IgD-negative memory B cell (primary cell): ENCODE measurements around the gene XPR1. TPM values are rescaled to one million over a fixed set of nuclear protein-coding genes. Genes with fewer than 3 reads are reported as not detected.

Source experiments
- H3K27ac Mint-ChIP-seq, 3 donors: one replicate each; pipeline ENCODE4 v1.8.0; 2020 to 2022; ENCODE audit warnings: mild to moderate bottlenecking in 3 of 3, mixed read lengths in 3 of 3, moderate library complexity in 1 of 3
- H3K27me3 Mint-ChIP-seq: one replicate; pipeline ENCODE4 v1.8.0; 2021; ENCODE audit warnings: mixed read lengths
- H3K36me3 Mint-ChIP-seq: one replicate; pipeline ENCODE4 v1.8.0; 2020; ENCODE audit warnings: mild to moderate bottlenecking, mixed read lengths
- H3K4me1 Mint-ChIP-seq, 3 donors: one replicate each; pipeline ENCODE4 v1.8.0; 2020 to 2022; ENCODE audit warnings: mixed read lengths in 3 of 3, mild to moderate bottlenecking in 1 of 3
- H3K4me3 Mint-ChIP-seq, 4 donors: one replicate each; pipeline ENCODE4 v1.8.0; 2020 to 2022; ENCODE audit warnings: mild to moderate bottlenecking in 4 of 4, mixed read lengths in 4 of 4, moderate library complexity in 3 of 4
- H3K9me3 Mint-ChIP-seq, 3 donors: one replicate each; pipeline ENCODE4 v1.8.0; 2020 to 2021; ENCODE audit warnings: mixed read lengths in 3 of 3, mild to moderate bottlenecking in 1 of 3
- polyA plus RNA-seq: library from polyadenylated mRNA; unstranded; fragments of 300-500 nt; fragmentation: Illumina TruSeq; gene quantifications from one replicate; pipeline ENCODE4 v1.2.3, GENCODE V29; 2021

The XPR1 gene
- polyA plus RNA-seq, 1 donor from 2014 or later = 5.7 TPM

DNA sequence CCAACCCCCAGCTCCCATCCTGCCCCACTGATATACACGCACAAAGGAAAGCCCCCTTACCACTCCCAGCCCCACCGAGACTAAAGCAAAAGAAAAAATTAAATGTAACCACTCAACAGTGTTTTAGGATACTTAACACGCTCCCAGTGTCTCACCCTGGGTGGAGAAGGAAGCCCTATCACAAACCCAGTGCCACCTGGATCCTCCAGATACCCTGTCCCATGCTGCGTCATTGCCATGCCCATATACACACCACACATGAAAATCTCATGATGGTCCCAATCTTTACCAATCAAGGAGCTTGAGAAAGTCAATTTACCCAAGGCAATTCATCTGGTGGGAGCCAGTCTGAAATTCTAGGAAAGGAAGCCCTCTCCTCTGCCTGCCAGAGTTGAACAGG is 292.1 kb downstream of the XPR1 start:
- H3K9me3 Mint-ChIP-seq = peaks cover 0 to 3% (median 0%) of the 10 kb centered on the region in 3 donors
- peaks cover 15% of the 10 kb centered on the region for H3K27me3 Mint-ChIP-seq
- H3K27ac Mint-ChIP-seq = no peak overlapping the region
- no peaks in the 10 kb centered on the region for H3K36me3 Mint-ChIP-seq
- H3K4me1 Mint-ChIP-seq = no peaks in the 10 kb centered on the region
- H3K4me3 Mint-ChIP-seq = no peak overlapping the region

DNA sequence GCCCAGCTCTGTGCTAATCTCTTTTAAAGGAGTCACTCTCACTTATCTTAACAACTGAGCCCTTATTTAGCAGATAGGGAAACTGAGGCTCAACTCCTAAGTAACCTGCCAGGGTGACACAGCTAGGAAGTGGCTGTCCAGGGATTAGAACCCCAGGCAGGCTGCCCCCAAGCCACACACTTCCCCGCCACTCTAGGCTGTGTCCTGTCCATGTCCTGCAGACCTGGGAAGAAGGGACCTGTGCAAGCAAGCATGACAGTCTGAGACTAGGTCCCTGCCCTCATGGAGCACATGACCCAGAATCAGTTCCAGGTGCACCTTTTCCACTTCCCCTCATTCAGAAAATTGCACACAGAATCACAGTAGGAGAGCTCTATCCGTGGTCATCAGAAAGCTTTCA is 293.1 kb downstream of the XPR1 start:
- H3K9me3 Mint-ChIP-seq = peaks cover 0 to 3% (median 0%) of the 10 kb centered on the region in 3 donors
- H3K36me3 Mint-ChIP-seq = no peaks in the 10 kb centered on the region
- H3K27me3 Mint-ChIP-seq = peaks cover 15% of the 10 kb centered on the region
- no peak overlapping the region for H3K27ac Mint-ChIP-seq
- no peak overlapping the region for H3K4me3 Mint-ChIP-seq
- H3K4me1 Mint-ChIP-seq = no peaks in the 10 kb centered on the region

DNA sequence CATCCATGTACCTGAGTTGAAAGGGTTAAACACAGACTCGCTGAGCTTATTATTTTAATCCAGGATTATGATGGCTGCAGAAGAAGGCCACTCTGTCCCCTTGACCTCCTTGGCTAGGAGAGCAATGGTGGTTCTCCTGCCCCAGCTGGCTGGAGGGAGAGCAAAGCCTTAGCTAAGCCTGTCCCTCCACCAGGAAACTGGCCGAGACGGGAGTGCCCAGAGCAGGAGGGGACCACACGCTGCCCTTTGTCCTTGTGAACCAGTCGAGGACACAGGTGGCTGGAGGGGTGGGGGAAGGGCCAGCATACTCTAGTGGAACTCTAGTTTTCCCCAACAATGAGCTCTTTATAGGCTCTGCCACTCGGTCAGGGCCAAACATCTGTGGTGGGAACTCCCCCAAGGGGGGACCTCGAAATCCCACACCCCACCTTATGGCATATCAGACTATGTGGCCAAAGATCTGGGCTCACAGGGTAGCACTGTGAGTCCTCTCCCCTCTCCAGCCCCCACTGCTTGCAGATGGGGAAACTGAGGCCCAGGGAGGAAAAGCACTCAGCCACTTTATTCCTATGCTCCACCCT is 293.7 kb downstream of the XPR1 start:
- no peaks in the 10 kb centered on the region for H3K4me1 Mint-ChIP-seq
- peaks cover 0 to 3% (median 0%) of the 10 kb centered on the region in 3 donors for H3K9me3 Mint-ChIP-seq
- H3K27me3 Mint-ChIP-seq = peaks cover 15% of the 10 kb centered on the region
- H3K36me3 Mint-ChIP-seq = no peaks in the 10 kb centered on the region
- no peak overlapping the region for H3K4me3 Mint-ChIP-seq
- no peak overlapping the region for H3K27ac Mint-ChIP-seq

DNA sequence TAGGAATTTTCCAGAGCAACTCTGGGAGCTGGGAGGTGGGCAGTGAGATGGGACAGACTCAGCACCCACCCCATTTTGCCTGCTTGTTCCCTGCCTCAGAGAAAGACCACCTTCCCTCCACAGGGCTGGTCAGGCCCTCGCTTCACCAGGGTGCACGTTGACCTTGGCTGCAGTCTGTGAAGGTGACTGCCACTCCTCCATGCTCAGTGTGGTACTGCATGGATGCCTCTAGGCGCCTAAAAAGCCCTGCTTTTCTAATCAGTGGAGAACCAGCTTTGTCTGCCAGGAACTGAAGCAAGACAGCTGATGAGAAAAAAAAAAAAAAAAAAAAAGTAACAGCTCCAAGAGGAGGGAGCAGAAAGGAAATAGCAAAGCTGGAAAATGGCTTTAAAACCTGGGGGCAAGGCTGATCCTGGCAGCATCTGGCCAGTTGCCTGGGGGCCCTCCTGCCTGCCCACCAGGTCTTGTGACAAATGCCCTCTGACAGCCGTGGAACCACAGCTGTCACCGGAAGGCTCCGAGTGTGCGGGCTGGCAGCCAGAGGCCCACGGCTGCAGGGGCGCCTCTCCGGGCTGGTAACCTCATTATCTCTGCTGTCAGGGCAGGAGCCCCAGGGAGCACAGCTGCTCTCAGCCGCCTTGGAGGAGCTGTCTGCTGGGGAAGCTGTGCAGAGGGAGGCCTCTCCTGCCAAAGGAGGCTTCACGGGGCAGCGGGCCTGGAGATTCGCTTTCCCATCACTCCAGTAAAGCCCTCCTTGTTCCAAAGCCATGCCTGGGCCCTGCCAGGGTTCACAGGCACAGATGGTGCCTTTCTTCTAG is 294.6 kb downstream of the XPR1 start:
- Mint-ChIP-seq H3K4me1 (no peaks in the 10 kb centered on the region), H3K27me3 (peaks cover 15% of the 10 kb centered on the region), H3K4me3 (no peak overlapping the region), H3K9me3 (peaks cover 0 to 3% (median 0%) of the 10 kb centered on the region in 3 donors), H3K27ac (no peak overlapping the region), H3K36me3 (no peaks in the 10 kb centered on the region)

DNA sequence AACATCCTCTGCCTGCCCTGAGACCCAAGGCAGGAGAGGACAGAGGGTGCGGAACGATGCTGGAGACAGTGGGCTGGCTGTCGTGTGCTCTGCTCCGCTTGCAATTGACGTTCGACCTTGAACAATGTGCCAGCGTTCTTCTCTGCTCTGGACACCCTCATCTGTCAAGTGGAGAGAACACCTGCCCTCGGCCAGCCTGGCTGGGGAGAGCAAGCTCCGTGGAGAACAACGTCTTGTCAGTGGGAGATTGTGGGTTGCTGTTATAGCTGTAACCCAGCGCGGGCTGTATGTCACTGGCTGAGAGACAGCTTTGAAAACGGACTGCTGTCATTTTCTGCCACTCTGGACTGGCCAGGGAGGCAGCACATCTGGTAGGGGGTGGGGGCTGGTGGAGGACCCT is 295.5 kb downstream of the XPR1 start:
- Mint-ChIP-seq H3K4me1 (no peaks in the 10 kb centered on the region), H3K27ac (no peak overlapping the region), H3K27me3 (peaks cover 15% of the 10 kb centered on the region), H3K9me3 (no peaks in the 10 kb centered on the region), H3K4me3 (no peak overlapping the region), H3K36me3 (no peaks in the 10 kb centered on the region)

DNA sequence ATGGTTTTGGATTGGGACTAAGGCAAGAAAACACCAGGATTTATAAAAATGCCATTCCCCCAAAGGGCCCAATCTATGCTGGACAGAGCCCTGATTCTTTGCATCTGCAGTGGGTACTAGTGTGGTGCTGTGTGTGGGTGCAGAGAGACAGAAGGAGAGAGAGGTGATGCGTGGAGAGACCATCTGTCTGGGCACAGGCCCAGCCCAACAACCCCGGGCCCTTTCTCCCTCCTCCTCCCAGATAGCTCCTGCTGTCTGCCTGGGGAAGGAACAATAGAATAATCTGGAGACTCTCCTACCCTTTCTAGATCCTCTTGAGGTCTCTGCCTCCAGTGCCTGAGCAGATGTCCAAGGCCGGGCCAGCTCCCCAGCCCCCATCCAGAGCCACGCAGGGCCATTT is 296.0 kb downstream of the XPR1 start:
- Mint-ChIP-seq H3K27me3 (peaks cover 12% of the 10 kb centered on the region), H3K27ac (no peak overlapping the region), H3K4me1 (no peaks in the 10 kb centered on the region), H3K4me3 (no peak overlapping the region), H3K9me3 (no peaks in the 10 kb centered on the region), H3K36me3 (no peaks in the 10 kb centered on the region)

DNA sequence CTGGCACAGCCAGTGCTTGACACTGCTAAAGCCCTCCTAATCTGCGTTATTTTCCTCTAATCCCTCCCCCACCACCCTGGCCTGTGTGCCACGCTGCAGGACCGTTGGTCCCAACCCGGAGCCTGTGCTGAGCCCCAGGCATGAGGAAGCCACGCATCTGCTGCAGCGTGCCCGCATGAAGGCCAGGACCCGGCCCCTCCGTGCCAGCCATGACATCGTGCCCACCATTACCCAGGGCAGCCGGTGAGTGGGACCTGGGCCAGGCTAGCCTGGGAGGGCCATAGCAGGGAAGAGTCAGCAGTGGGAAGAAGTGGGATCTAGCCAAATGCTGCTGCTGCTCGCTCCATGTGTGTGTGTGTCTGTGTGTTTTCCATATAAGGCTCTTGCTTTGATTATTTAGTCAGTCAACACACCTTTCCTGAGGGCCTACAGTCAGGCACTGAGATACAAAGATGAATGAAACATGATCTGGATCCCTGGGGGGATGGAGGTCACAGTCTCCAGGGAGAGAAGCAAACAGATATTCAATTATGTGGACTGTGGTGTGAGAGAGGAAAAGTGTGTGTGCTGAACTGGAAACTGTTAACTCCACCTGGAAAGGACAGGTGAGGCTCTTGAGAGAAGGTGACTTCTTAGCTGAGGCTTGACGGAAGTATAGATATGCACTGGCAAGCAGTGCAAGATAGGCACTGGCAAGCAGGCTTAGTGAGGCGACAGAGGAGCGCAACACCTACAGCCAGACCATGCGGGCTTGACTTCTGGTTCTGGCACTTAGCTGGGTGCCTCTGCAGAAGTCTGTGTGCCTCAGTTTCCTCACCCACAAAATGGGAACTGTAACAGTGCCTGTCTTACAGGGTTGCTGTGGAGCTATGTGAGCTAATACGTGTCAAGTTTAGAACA is 296.8 kb downstream of the XPR1 start:
- no peak overlapping the region for H3K27ac Mint-ChIP-seq
- H3K36me3 Mint-ChIP-seq = no peaks in the 10 kb centered on the region
- H3K4me3 Mint-ChIP-seq = no peak overlapping the region
- no peaks in the 10 kb centered on the region for H3K4me1 Mint-ChIP-seq
- peaks cover 8% of the 10 kb centered on the region for H3K27me3 Mint-ChIP-seq
- H3K9me3 Mint-ChIP-seq = no peaks in the 10 kb centered on the region

DNA sequence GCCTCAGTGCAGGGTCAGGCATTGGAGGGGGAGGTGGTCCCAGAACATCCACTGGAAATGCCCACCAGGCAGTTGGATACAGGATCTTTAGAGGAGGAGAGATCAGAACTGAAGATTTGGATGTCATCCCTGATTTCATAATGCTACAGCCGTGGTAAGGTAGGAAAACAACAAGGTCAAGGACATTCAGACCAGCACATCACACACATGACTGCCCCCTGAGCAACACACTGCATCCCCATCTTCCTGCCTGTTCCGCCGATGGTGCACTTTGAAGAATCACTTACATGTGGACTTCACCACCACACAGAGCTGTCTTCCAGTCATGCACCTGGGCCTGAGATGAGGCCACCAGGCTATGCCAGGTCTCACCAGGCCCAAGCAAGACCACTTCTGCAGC is 297.6 kb downstream of the XPR1 start:
- no peak overlapping the region for H3K27ac Mint-ChIP-seq

DNA sequence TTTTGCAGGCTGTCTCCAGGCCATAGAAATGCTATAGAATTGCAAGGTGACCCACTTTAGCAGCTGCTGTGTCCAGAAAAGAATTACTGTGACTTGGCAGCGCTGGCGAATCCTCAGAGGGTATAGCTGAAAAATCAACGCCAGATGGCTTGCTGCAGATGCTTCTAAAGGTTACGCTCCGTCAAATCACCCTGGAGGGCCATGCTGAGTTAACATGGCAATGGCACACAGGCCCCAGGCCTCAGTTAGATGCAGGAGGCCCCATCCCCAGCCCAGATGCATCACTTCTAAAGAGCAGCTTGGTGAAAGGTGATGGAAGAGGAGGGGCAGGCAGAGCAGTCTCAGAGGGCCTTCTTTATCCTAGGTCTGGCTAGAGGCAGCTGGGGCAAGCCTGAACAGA is 298.9 kb downstream of the XPR1 start:
- Mint-ChIP-seq H3K4me1 (peaks cover 2 to 5% (median 3%) of the 10 kb centered on the region in 3 donors), H3K27ac (peak overlapping the region in 1 of 3 donors; percentile 44), H3K4me3 (no peak overlapping the region), H3K36me3 (no peaks in the 10 kb centered on the region), H3K27me3 (peaks cover 2% of the 10 kb centered on the region), H3K9me3 (no peaks in the 10 kb centered on the region)

More for the DNA sequence above, 297.6 kb downstream of the XPR1 start:
- Mint-ChIP-seq H3K4me1 (peaks cover 0 to under 1% (median under 1%) of the 10 kb centered on the region in 3 donors), H3K4me3 (no peak overlapping the region), H3K9me3 (no peaks in the 10 kb centered on the region), H3K27me3 (peaks cover 4% of the 10 kb centered on the region), H3K36me3 (no peaks in the 10 kb centered on the region)

DNA sequence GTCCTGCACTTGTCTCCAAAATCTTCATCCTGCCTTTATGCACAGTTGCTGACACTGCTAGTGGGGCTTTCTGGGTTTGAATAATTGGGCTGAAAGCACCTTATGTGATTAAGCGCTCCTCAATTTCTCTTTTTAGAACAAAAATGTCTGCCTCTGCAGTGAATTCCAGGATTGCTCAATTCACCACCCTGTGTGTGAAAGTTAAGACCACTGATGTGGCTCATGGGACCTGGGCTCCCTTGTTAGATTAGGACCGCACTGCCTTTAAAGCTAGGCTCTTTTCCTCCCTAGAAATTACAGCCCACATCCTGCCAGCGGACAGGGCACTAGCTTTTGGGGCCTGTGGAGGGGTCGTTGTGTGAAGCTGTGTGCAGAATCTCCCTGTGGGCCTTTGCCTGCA is 299.7 kb downstream of the XPR1 start:
- Mint-ChIP-seq H3K4me1 (peaks cover 2 to 5% (median 3%) of the 10 kb centered on the region in 3 donors), H3K36me3 (no peaks in the 10 kb centered on the region), H3K4me3 (no peak overlapping the region), H3K27ac (no peak overlapping the region), H3K9me3 (no peaks in the 10 kb centered on the region), H3K27me3 (peaks cover 2% of the 10 kb centered on the region)

DNA sequence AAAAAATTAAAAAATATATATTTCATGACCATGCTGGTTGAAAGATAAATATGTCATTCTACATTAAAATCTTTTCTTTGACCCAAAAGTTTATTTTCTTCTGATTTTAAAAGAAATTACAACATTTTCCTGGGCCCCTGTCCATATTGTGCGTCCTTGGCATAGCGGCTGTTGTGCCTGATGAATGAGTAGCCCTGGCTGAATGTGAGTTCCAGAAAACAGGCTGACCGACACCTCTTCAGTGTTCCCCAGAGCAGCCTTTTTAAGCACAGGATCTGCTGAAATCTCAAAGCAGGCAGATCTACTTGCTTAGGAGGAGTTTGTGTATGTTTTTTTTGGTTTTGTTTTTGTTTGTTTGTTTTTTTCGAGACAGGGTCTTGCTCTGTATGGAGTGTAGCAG is 300.6 kb downstream of the XPR1 start:
- no peak overlapping the region for H3K4me3 Mint-ChIP-seq
- peaks cover 2% of the 10 kb centered on the region for H3K27me3 Mint-ChIP-seq
- H3K27ac Mint-ChIP-seq = no peak overlapping the region
- no peaks in the 10 kb centered on the region for H3K36me3 Mint-ChIP-seq
- H3K9me3 Mint-ChIP-seq = no peaks in the 10 kb centered on the region
- peaks cover 2 to 5% (median 3%) of the 10 kb centered on the region in 3 donors for H3K4me1 Mint-ChIP-seq

DNA sequence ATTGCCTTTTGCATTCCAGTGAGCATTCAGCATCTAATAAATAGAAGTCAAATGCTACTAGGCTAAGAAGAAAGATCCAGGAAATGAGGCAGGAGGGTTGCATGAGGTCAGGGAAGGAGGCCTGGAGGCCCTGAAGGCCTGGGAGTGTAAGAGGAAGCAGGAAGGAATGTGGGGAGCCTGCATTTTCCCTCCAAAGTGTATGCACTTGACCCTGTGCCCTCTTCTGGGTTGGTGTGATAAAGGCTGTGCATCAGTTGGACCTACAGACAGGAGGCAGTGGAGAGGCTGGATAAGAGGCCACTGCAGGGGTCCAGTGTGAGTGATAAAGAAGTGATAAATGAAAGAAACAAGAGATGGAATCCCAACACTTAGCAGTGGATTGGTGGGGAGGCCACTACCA is 301.3 kb downstream of the XPR1 start:
- Mint-ChIP-seq H3K27me3 (peaks cover 2% of the 10 kb centered on the region), H3K36me3 (no peaks in the 10 kb centered on the region), H3K4me3 (no peak overlapping the region), H3K27ac (no peak overlapping the region), H3K9me3 (no peaks in the 10 kb centered on the region), H3K4me1 (peaks cover 2 to 5% (median 3%) of the 10 kb centered on the region in 3 donors)

DNA sequence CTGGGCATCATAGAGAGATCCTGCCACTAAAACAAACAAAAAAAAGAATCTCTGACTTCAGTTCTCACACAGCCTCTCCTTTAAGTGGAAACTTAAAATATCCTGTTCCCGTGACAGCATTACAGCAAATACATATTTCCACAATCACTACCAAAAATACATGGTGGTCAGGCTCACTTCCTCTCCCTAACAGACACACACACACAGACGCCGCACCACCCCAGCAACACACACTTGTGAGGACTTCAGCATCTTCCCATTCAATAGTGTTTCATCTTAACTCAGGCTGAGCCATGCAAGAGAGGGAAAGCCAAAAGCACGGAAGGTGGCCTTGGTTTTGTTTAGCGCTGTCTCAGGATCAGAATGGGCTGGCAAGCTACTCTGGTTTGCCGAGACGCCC is 302.7 kb downstream of the XPR1 start:
- H3K27me3 Mint-ChIP-seq = peaks cover 4% of the 10 kb centered on the region
- H3K36me3 Mint-ChIP-seq = no peaks in the 10 kb centered on the region
- H3K4me1 Mint-ChIP-seq = peaks cover 2 to 5% (median 3%) of the 10 kb centered on the region in 3 donors
- no peak overlapping the region for H3K4me3 Mint-ChIP-seq
- H3K9me3 Mint-ChIP-seq = no peaks in the 10 kb centered on the region
- no peak overlapping the region for H3K27ac Mint-ChIP-seq

DNA sequence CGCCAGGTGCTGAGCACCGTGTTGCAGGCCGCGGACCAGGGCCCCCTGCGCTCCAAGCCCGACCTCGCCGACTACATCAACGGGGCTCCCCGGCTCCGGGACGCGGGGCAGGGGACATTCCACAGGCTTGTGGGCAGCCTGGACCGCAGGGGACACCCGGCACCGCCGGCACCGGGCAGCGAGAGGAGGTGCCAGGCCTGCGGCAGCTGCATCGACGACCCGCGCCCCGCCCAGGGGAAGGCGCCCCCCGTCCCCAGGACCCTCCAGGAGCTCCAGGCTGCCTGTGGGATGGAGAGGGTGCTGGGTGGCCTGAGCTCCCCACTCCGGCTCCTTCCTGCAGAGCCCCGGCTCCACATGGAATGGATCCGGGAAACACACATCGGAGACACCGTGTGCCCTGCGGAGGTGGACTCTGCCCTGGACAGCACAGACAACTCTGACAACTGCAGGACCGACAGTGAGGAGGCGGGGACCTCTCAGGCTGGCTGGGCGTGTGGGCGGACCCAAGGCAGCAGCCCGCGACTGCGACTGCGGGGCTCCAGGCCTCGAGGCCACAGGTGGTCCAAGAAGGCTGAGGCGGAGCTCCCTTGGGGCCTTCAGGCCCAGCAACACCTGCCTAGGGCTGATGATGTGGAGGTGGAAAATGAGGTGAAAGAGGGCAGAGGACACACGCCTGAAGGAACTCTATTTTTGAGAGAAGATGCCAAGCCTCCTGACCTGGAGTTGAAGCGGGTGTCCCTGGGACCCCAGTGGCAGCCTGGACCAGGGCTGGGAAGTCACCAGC is 303.7 kb downstream of the XPR1 start:
- Mint-ChIP-seq H3K27me3 (peaks cover 4% of the 10 kb centered on the region), H3K36me3 (no peaks in the 10 kb centered on the region)

More for the DNA sequence above, 303.7 kb downstream of the XPR1 start:
- peaks cover 3 to 5% (median 4%) of the 10 kb centered on the region in 3 donors for H3K4me1 Mint-ChIP-seq
- no peak overlapping the region for H3K27ac Mint-ChIP-seq
- H3K4me3 Mint-ChIP-seq = peak overlapping the region in 2 of 4 donors; percentile 23 to 63
- no peaks in the 10 kb centered on the region for H3K9me3 Mint-ChIP-seq
